Thoracic aorta (tissue), 2 donors: Measurements from ENCODE around the gene B4GALNT4. TPM values are rescaled to one million over a fixed set of nuclear protein-coding genes. Genes with fewer than 3 reads are reported as not detected.

Source experiments
- ATAC-seq: fragments of 150-250 bp; one replicate; pipeline ENCODE4 v1.8.0; 2017; ENCODE audit warnings: low read depth; ENCODE audit not compliant: insufficient number of reproducible peaks, low FRiP score
- DNase-seq: peaks from one replicate; pipeline ENCODE4 v3.0.0-alpha.2; 2020; ENCODE audit warnings: low spot score
- H3K27ac ChIP-seq, 2 donors: fragments of 200-600 bp; sonication (generic); 1 replicate in 1 of 2; 2 replicates in 1 of 2; pipeline ENCODE4 v1.5.1; 2016; ENCODE audit warnings: mild to moderate bottlenecking in 2 of 2, moderate library complexity in 2 of 2
- H3K27me3 ChIP-seq: fragments of 200-600 bp; sonication (generic); replicated peaks from 2 replicates; pipeline ENCODE4 v1.6.0; 2016; ENCODE audit warnings: mild to moderate bottlenecking; ENCODE audit not compliant: insufficient read depth
- H3K36me3 ChIP-seq: fragments of 200-600 bp; sonication (generic); one replicate; pipeline ENCODE4 v1.5.1; 2016
- H3K4me1 ChIP-seq, 2 donors: fragments of 200-600 bp; sonication (generic); 1 replicate in 1 of 2; 2 replicates in 1 of 2; pipeline versions ENCODE4 v1.5.1 to v1.6.0; 2016; ENCODE audit warnings: low read depth in 2 of 2, mild to moderate bottlenecking in 1 of 2; ENCODE audit not compliant: control insufficient read depth in 1 of 2
- H3K4me3 ChIP-seq: fragments of 200-600 bp; sonication (generic); 2 replicates; pipeline ENCODE4 v1.5.1; 2016; ENCODE audit warnings: mild to moderate bottlenecking
- H3K9me3 ChIP-seq: fragments of 200-600 bp; sonication (generic); 2 replicates; pipeline ENCODE4 v1.5.1; 2016
- total RNA-seq, 2 donors: library from RNA; depleted of rRNA; stranded (reverse); fragments of >200 nt; gene quantifications; one replicate each; pipeline versions ENCODE4 v1.1.0 to v1.2.3, GENCODE V29; 2016
- TF ChIP-seq, protein P1 (sequence below): fragments of 200-600 bp; sonication (generic); IDR thresholded peaks from one replicate; pipeline ENCODE4 v1.5.1; 2019; ENCODE audit warnings: antibody characterized with exemption

B4GALNT4 gene
- total RNA-seq, 2 donors from 2014 or later = 0.78 to 3.7 TPM

DNA sequence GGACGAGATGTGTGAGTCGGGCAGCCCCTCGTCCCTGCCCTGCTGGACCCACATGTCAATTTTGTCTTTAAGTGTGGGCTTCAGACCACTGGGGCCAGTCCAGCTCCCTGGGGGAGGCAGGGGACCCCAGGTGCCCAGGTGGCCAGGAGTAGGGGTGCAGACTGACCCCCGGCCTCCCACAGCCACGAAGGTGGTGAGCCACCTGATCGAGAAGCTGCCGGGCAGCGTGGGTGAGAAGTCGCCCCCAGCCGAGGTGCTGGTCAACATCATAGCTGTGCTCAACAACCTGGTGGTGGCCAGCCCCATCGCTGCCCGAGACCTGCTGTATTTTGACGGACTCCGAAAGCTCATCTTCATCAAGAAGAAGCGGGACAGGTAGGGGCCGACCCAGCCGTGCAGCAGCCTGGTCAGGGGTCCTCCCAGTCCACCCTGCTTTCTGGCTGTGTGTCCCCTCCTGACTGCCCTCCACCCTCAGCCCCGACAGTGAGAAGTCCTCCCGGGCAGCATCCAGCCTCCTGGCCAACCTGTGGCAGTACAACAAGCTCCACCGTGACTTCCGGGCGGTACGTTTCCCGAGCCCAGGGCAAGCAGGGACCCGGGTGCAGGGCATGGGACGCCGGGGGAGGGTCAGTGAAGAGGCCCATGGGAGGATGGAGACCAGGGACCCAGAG is 34.6 kb downstream of the B4GALNT4 start:
- no peaks in the 10 kb centered on the region for H3K36me3 ChIP-seq
- H3K27ac ChIP-seq = no peak overlapping the region
- no peaks in the 10 kb centered on the region for H3K9me3 ChIP-seq
- peaks cover 6 to 13% of the 10 kb centered on the region in 2 donors for H3K4me1 ChIP-seq
- TF ChIP-seq, protein P1, sequence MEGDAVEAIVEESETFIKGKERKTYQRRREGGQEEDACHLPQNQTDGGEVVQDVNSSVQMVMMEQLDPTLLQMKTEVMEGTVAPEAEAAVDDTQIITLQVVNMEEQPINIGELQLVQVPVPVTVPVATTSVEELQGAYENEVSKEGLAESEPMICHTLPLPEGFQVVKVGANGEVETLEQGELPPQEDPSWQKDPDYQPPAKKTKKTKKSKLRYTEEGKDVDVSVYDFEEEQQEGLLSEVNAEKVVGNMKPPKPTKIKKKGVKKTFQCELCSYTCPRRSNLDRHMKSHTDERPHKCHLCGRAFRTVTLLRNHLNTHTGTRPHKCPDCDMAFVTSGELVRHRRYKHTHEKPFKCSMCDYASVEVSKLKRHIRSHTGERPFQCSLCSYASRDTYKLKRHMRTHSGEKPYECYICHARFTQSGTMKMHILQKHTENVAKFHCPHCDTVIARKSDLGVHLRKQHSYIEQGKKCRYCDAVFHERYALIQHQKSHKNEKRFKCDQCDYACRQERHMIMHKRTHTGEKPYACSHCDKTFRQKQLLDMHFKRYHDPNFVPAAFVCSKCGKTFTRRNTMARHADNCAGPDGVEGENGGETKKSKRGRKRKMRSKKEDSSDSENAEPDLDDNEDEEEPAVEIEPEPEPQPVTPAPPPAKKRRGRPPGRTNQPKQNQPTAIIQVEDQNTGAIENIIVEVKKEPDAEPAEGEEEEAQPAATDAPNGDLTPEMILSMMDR = no peak
- ATAC-seq (no peak), DNase-seq (no peak)
- no peak overlapping the region for H3K4me3 ChIP-seq
- H3K27me3 ChIP-seq = no peaks in the 10 kb centered on the region

GRCh38 chr11:404551-405264 is 35.4 kb downstream of the B4GALNT4 start:
- Histone ChIP-seq H3K9me3 (no peaks in the 10 kb centered on the region), H3K4me1 (peaks cover 6 to 13% of the 10 kb centered on the region in 2 donors), H3K27me3 (no peaks in the 10 kb centered on the region), H3K4me3 (no peak overlapping the region), H3K27ac (no peak overlapping the region), H3K36me3 (no peaks in the 10 kb centered on the region)
- no peak for ATAC-seq
- no peak for DNase-seq
- TF ChIP-seq, protein P1 = no peak

- Histone ChIP-seq H3K4me1 (peaks cover 6 to 13% of the 10 kb centered on the region in 2 donors), H3K27ac (no peak overlapping the region), H3K9me3 (no peaks in the 10 kb centered on the region), H3K27me3 (no peaks in the 10 kb centered on the region), H3K36me3 (no peaks in the 10 kb centered on the region), H3K4me3 (no peak overlapping the region)
- ATAC-seq (no peak), DNase-seq (no peak)
- TF ChIP-seq, protein P1 = no peak
These were observed 36.1 kb downstream of the B4GALNT4 start for GRCh38 chr11:405323-405953.

GRCh38 chr11:405954-406795 is 36.9 kb downstream of the B4GALNT4 start:
- Histone ChIP-seq H3K4me1 (peaks cover 6 to 13% of the 10 kb centered on the region in 2 donors), H3K4me3 (peak overlapping the region; percentile 86), H3K27ac (peak overlapping the region in 1 of 2 donors; percentile 26), H3K9me3 (no peaks in the 10 kb centered on the region), H3K36me3 (no peaks in the 10 kb centered on the region), H3K27me3 (no peaks in the 10 kb centered on the region)
- ATAC-seq (no peak), DNase-seq (no peak)
- TF ChIP-seq, protein P1 = no peak
